ENCODE data around the gene SH3PXD2A. TPM values are rescaled to one million over a fixed set of nuclear protein-coding genes. Genes with fewer than 3 reads are reported as not detected.
"Not testable (repeated sequence)": the region's sequence is repeated elsewhere in the genome, so short reads cannot be mapped to it uniquely, and the experiment has no call there.

The SH3PXD2A gene
- total RNA-seq, 1 donor from 2014 or later, result 30.3 TPM

DNA sequence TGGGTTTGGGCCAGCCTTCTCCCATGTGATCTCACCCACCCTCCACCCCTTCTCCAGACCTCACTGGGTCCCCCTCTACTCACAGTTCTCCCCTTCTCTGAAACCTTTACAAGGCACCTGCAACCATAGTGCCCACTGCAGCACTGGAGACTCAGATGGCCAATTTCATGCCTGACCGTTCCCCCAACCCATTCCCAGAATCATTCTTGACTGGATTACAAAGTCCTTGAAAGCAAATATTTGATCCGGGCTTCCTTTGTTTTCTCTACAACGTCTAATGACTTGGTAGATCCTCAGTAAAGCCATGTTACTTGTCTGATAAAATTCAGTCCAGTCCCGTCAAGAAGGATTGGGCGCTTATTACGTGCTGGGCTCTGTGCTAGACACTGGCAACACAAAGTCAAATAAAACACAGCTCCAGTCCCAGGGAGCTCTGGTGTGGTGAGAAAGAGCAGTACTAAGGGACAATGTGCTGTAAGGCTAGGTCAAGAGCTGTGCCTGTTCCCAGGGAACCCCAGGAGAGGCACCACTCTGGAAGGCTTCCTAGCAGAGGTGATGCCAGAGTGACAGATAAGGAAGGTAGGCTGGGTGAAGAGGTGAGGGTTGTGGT lies 36.5 kb downstream of the SH3PXD2A start:
- Histone ChIP-seq H3K4me3 (ENCODE audit: low read length in 3 of 3) (no peak overlapping the region), H3K9ac (ENCODE audit: low read depth in 1 of 3, low read length in 3 of 3) (no peak overlapping the region), H3K27me3 (ENCODE audit: control insufficient read depth in 3 of 3, insufficient read depth in 3 of 3, low read length in 3 of 3) (no peaks in the 10 kb centered on the region), H3K27ac (ENCODE audit: low read depth, low read length) (no peak overlapping the region), H3K36me3 (ENCODE audit: control insufficient read depth in 3 of 3, insufficient read depth in 3 of 3, low read length in 3 of 3) (no peaks in the 10 kb centered on the region), H3K9me3 (ENCODE audit: control insufficient read depth in 3 of 3, low read length in 3 of 3) (no peaks in the 10 kb centered on the region), H3K4me1 (ENCODE audit: control insufficient read depth in 3 of 3, insufficient read depth in 3 of 3, low read length in 3 of 3) (peaks cover 34 to 42% (median 39%) of the 10 kb centered on the region in 3 donors)

DNA sequence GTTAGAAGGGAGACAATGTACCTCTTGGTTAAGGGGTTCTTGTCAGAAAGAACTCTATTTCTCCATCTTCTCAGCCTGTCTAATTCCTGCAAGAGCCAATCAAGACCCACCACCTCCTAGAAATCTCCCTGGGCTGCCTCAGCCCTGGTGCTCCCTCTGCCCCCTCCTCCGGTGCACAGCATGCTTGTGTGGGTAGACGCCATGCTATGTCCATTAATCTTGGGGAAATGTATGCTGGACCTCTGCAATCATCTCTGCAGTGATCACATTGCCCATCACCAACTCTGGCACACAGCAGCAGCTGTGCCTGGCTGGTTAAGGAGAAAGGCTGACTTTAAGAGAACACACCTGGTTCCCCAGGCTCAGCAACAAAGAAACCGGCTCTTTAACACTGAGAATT lies 37.3 kb downstream of the SH3PXD2A start:
- no peaks in the 10 kb centered on the region for H3K27me3 ChIP-seq (ENCODE audit: control insufficient read depth in 3 of 3, insufficient read depth in 3 of 3, low read length in 3 of 3)
- no peak overlapping the region for H3K4me3 ChIP-seq (ENCODE audit: low read length in 3 of 3)
- H3K36me3 ChIP-seq (ENCODE audit: control insufficient read depth in 3 of 3, insufficient read depth in 3 of 3, low read length in 3 of 3), result no peaks in the 10 kb centered on the region
- H3K9me3 ChIP-seq (ENCODE audit: control insufficient read depth in 3 of 3, low read length in 3 of 3), result no peaks in the 10 kb centered on the region
- no peak overlapping the region for H3K9ac ChIP-seq (ENCODE audit: low read depth in 1 of 3, low read length in 3 of 3)
- H3K4me1 ChIP-seq (ENCODE audit: control insufficient read depth in 3 of 3, insufficient read depth in 3 of 3, low read length in 3 of 3), result peaks cover 35 to 38% (median 36%) of the 10 kb centered on the region in 3 donors
- no peak overlapping the region for H3K27ac ChIP-seq (ENCODE audit: low read depth, low read length)

DNA sequence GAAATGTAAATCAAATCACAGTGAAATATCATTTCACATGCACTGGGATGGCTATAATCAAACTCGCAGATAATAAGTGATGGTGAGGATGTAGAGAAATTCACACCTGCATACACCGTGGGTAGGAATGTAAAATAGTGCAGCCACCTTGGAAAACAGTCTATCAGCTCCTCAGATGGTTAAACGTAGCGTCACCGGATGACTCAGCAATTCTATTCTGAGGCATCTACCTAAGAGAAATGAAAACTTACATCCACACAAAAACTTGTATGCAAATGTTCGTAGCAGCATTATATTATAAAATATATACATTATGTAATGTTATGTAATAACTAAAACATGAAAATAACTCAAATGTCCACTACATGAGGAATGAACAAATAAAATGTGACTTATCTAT lies 38.9 kb downstream of the SH3PXD2A start:
- Histone ChIP-seq H3K9me3 (ENCODE audit: control insufficient read depth in 3 of 3, low read length in 3 of 3) (no peaks in the 10 kb centered on the region), H3K4me1 (ENCODE audit: control insufficient read depth in 3 of 3, insufficient read depth in 3 of 3, low read length in 3 of 3) (peaks cover 40 to 47% (median 46%) of the 10 kb centered on the region in 3 donors), H3K27ac (ENCODE audit: low read depth, low read length) (no peak overlapping the region), H3K36me3 (ENCODE audit: control insufficient read depth in 3 of 3, insufficient read depth in 3 of 3, low read length in 3 of 3) (no peaks in the 10 kb centered on the region), H3K9ac (ENCODE audit: low read depth in 1 of 3, low read length in 3 of 3) (no peak overlapping the region), H3K4me3 (ENCODE audit: low read length in 3 of 3) (no peak overlapping the region), H3K27me3 (ENCODE audit: control insufficient read depth in 3 of 3, insufficient read depth in 3 of 3, low read length in 3 of 3) (no peaks in the 10 kb centered on the region)

DNA sequence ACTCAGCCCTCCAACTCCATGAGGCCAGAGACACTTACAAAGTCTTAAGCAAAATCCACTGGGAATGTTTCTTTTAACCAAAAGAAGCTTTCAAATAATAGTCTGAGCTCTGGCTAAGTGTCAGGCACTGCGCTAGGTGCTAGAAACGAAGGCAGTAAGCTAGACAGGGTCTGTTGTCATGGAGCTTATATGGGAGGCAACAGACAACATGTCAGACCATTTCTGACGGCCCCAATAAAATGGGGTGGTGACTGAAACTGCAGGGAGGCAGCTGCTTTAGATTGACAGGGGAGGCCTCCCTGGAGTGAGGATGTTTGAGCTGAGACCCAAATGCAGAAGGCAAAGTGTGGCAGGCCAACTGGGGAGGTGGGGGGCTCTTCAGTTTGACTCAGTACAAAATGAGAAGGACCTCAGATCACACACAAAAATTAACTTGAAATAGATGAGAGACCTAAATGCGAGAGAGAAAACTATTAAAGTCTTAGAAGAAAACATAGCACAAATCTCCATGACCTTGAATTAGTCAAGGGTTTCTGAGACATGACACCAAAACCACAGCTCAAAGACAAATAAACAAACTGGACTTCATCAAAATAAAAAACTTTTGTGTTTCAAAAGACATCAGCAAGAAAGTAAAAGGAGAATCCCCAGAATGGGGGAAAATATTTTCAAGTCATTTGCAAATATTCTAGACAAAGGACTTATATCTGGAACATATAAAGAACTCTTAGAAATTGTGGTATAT lies 40.6 kb downstream of the SH3PXD2A start:
- Histone ChIP-seq H3K27ac (ENCODE audit: low read depth, low read length) (peak overlapping the region; percentile 28), H3K9me3 (ENCODE audit: control insufficient read depth in 3 of 3, low read length in 3 of 3) (no peaks in the 10 kb centered on the region), H3K27me3 (ENCODE audit: control insufficient read depth in 3 of 3, insufficient read depth in 3 of 3, low read length in 3 of 3) (no peaks in the 10 kb centered on the region), H3K4me1 (ENCODE audit: control insufficient read depth in 3 of 3, insufficient read depth in 3 of 3, low read length in 3 of 3) (peaks cover 33 to 48% (median 37%) of the 10 kb centered on the region in 3 donors), H3K4me3 (ENCODE audit: low read length in 3 of 3) (no peak overlapping the region), H3K9ac (ENCODE audit: low read depth in 1 of 3, low read length in 3 of 3) (peak overlapping the region in 1 of 3 donors; percentile 15), H3K36me3 (ENCODE audit: control insufficient read depth in 3 of 3, insufficient read depth in 3 of 3, low read length in 3 of 3) (no peaks in the 10 kb centered on the region)

DNA sequence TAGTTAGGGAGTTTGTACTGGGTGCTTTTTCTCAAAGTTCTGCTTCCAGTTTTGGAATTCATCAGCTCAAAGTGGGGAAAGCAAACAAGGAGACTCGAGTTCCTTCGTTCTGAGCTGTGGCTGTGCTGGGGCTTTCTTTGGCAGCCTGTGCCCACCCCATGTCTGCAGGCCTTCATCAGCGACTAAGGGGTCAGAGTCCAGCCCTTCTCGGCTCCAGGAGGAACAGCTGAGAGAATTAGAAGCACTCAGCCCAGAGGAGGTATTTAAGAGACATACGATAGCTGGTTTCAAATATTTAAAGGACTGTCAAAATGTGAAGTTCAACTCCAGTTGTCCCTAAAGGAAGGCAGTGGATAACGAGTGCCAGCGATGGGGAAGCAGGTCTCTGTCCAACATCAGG lies 41.3 kb downstream of the SH3PXD2A start:
- no peaks in the 10 kb centered on the region for H3K9me3 ChIP-seq (ENCODE audit: control insufficient read depth in 3 of 3, low read length in 3 of 3)
- peak overlapping the region; percentile 28 for H3K27ac ChIP-seq (ENCODE audit: low read depth, low read length)
- H3K36me3 ChIP-seq (ENCODE audit: control insufficient read depth in 3 of 3, insufficient read depth in 3 of 3, low read length in 3 of 3), result no peaks in the 10 kb centered on the region
- no peak overlapping the region for H3K4me3 ChIP-seq (ENCODE audit: low read length in 3 of 3)
- H3K9ac ChIP-seq (ENCODE audit: low read depth in 1 of 3, low read length in 3 of 3), result peak overlapping the region in 1 of 3 donors; percentile 5
- H3K4me1 ChIP-seq (ENCODE audit: control insufficient read depth in 3 of 3, insufficient read depth in 3 of 3, low read length in 3 of 3), result peaks cover 28 to 44% (median 31%) of the 10 kb centered on the region in 3 donors
- H3K27me3 ChIP-seq (ENCODE audit: control insufficient read depth in 3 of 3, insufficient read depth in 3 of 3, low read length in 3 of 3), result no peaks in the 10 kb centered on the region

DNA sequence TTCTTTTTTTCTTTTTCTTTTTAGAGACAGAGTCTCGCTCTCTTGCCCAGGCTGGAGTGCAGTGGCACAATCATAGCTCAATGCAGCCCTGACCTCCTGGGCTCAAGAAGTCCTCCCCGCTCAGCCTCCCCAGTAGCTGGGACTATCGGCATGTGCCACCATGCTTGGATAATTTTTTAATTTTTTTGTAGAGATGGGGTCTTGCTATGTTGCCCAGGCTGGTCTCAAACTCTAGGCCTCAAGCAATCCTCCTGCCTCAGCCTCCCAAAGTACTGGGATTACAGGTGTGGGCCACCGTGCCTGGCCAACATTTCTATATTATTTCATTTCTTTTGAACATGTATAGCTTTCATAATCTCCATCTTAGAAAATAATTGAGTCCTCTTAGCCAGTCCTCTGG lies 42.1 kb downstream of the SH3PXD2A start:
- not testable (repeated sequence) for H3K36me3 ChIP-seq (ENCODE audit: control insufficient read depth in 3 of 3, insufficient read depth in 3 of 3, low read length in 3 of 3); H3K27me3 ChIP-seq (ENCODE audit: control insufficient read depth in 3 of 3, insufficient read depth in 3 of 3, low read length in 3 of 3); H3K9me3 ChIP-seq (ENCODE audit: control insufficient read depth in 3 of 3, low read length in 3 of 3); H3K27ac ChIP-seq (ENCODE audit: low read depth, low read length); H3K9ac ChIP-seq (ENCODE audit: low read depth in 1 of 3, low read length in 3 of 3); H3K4me3 ChIP-seq (ENCODE audit: low read length in 3 of 3)
- H3K4me1 ChIP-seq (ENCODE audit: control insufficient read depth in 3 of 3, insufficient read depth in 3 of 3, low read length in 3 of 3), result peaks cover 32 to 47% (median 35%) of the 10 kb centered on the region in 3 donors

DNA sequence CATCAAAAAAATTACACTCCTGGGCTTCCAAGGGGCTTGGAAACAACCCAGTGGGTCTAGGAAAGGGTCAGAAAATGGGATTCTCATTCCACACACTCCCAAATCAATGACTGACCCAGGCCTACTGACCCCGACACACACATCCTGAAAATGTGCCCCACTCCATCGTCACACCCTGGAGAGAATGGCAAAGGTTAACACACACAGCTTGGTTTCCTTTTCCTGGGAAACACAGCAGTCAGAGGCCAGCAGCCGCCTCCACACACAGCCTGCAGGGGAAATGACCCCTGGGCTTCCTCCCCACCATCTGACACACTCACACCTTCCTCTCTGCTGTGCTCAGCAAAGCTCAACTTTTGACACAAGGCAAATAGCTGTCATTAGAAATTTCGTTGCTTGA lies 42.9 kb downstream of the SH3PXD2A start:
- Histone ChIP-seq H3K27ac (ENCODE audit: low read depth, low read length) (no peak overlapping the region), H3K4me1 (ENCODE audit: control insufficient read depth in 3 of 3, insufficient read depth in 3 of 3, low read length in 3 of 3) (peaks cover 39 to 53% (median 43%) of the 10 kb centered on the region in 3 donors), H3K27me3 (ENCODE audit: control insufficient read depth in 3 of 3, insufficient read depth in 3 of 3, low read length in 3 of 3) (no peaks in the 10 kb centered on the region), H3K4me3 (ENCODE audit: low read length in 3 of 3) (no peak overlapping the region), H3K36me3 (ENCODE audit: control insufficient read depth in 3 of 3, insufficient read depth in 3 of 3, low read length in 3 of 3) (no peaks in the 10 kb centered on the region), H3K9me3 (ENCODE audit: control insufficient read depth in 3 of 3, low read length in 3 of 3) (no peaks in the 10 kb centered on the region), H3K9ac (ENCODE audit: low read depth in 1 of 3, low read length in 3 of 3) (no peak overlapping the region)

DNA sequence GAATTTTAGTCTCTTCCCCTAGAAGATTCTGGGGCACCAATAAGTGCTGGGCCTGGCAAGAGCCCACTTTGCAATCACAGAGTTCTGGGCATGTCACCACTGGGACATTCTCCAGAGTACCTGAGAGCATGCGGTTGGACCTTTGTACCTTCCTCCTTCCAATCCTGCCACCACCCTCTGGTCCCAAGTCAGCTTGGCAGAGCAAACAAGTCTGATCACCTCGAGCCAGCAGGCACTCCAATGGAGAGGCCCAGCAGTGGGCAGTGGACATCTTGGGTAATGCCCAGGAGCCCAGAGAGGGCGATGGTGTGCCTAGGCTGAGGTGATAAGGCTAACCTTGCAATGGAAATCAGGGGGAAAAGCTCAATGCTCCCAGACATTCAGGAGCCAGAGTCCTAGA lies 43.4 kb downstream of the SH3PXD2A start:
- Histone ChIP-seq H3K27ac (ENCODE audit: low read depth, low read length) (no peak overlapping the region), H3K4me3 (ENCODE audit: low read length in 3 of 3) (no peak overlapping the region), H3K27me3 (ENCODE audit: control insufficient read depth in 3 of 3, insufficient read depth in 3 of 3, low read length in 3 of 3) (no peaks in the 10 kb centered on the region), H3K36me3 (ENCODE audit: control insufficient read depth in 3 of 3, insufficient read depth in 3 of 3, low read length in 3 of 3) (no peaks in the 10 kb centered on the region), H3K9me3 (ENCODE audit: control insufficient read depth in 3 of 3, low read length in 3 of 3) (no peaks in the 10 kb centered on the region), H3K9ac (ENCODE audit: low read depth in 1 of 3, low read length in 3 of 3) (no peak overlapping the region), H3K4me1 (ENCODE audit: control insufficient read depth in 3 of 3, insufficient read depth in 3 of 3, low read length in 3 of 3) (peaks cover 43 to 58% (median 46%) of the 10 kb centered on the region in 3 donors)

DNA sequence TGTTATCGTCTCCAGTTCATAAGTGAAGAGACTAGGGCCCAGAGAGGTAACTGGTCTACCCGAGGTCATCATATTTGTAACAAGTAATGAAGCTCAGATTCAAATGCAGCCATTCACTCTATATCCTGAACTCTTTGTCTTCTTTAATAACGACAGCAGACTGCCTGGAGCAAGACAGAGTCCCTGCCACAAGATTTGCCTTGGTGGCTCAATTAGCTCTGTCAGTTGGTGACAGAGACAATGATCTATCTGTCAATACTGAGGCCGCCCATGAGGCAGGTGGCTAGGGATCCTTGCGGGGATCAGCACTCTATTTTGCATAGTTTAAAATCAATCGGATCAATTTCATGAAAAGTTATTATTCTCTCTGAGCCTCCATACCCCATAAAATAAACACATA lies 43.9 kb downstream of the SH3PXD2A start:
- Histone ChIP-seq H3K27me3 (ENCODE audit: control insufficient read depth in 3 of 3, insufficient read depth in 3 of 3, low read length in 3 of 3) (no peaks in the 10 kb centered on the region), H3K4me3 (ENCODE audit: low read length in 3 of 3) (no peak overlapping the region), H3K9me3 (ENCODE audit: control insufficient read depth in 3 of 3, low read length in 3 of 3) (no peaks in the 10 kb centered on the region), H3K27ac (ENCODE audit: low read depth, low read length) (no peak overlapping the region), H3K4me1 (ENCODE audit: control insufficient read depth in 3 of 3, insufficient read depth in 3 of 3, low read length in 3 of 3) (peaks cover 49 to 63% (median 52%) of the 10 kb centered on the region in 3 donors), H3K36me3 (ENCODE audit: control insufficient read depth in 3 of 3, insufficient read depth in 3 of 3, low read length in 3 of 3) (no peaks in the 10 kb centered on the region), H3K9ac (ENCODE audit: low read depth in 1 of 3, low read length in 3 of 3) (no peak overlapping the region)

DNA sequence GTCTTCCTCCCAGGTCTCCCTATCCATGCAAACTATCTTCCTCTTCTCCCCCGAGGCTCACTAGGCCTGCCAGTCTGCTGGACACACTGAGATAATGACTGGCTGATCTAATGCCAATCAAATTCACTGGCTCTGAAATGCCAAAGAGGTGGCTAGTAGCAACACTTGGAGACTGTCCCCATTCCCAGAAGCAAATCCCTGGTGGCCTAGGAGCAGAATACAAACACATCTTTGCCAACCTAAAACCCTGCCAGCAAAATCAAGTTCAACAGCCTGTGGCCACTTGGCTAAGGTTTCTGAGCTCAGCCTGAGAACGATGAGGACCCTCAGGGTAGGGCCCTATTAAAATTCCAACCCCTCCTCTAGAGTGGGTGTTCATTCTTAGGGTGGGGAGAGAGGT lies 46.6 kb downstream of the SH3PXD2A start:
- Histone ChIP-seq H3K27ac (ENCODE audit: low read depth, low read length) (no peak overlapping the region), H3K4me1 (ENCODE audit: control insufficient read depth in 3 of 3, insufficient read depth in 3 of 3, low read length in 3 of 3) (peaks cover 44 to 59% (median 44%) of the 10 kb centered on the region in 3 donors), H3K27me3 (ENCODE audit: control insufficient read depth in 3 of 3, insufficient read depth in 3 of 3, low read length in 3 of 3) (no peaks in the 10 kb centered on the region), H3K9ac (ENCODE audit: low read depth in 1 of 3, low read length in 3 of 3) (no peak overlapping the region), H3K4me3 (ENCODE audit: low read length in 3 of 3) (no peak overlapping the region), H3K36me3 (ENCODE audit: control insufficient read depth in 3 of 3, insufficient read depth in 3 of 3, low read length in 3 of 3) (no peaks in the 10 kb centered on the region), H3K9me3 (ENCODE audit: control insufficient read depth in 3 of 3, low read length in 3 of 3) (no peaks in the 10 kb centered on the region)
